HepG2 (cell line): ENCODE results near the gene CNTN2. TPM values are rescaled to one million over a fixed set of nuclear protein-coding genes. Genes with fewer than 3 reads are reported as not detected.

Source experiments
- ATAC-seq: fragments of 200-7000 bp; cut with Tn5 transposase; 3 replicates; pipeline ENCODE4 v1.9.1; 2020; ENCODE audit warnings: mild to moderate bottlenecking, moderate library complexity
- BruUV-seq: library from RNA; stranded (reverse); fragments of 400-500 nt; replicated peaks from 2 replicates; lab custom pipeline; 2021; lab: Mats Ljungman, UMichigan
- CTCF ChIA-PET: fragments of 300-600 bp; formaldehyde crosslinking; extraction: SDS; loops from one replicate; lab custom pipeline; 2021; ENCODE audit warnings: low total read pairs, inconsistent platforms, low intra/inter-chr PET ratio; lab: Yijun Ruan, JAX
- POLR2A ChIA-PET: fragments of 350-600 bp; sonication (Branson Sonifier 250); formaldehyde crosslinking; loops from one replicate; lab custom pipeline; 2020; ENCODE audit warnings: antibody characterized with exemption, inconsistent platforms; lab: Yijun Ruan, JAX
- DNase-seq: peaks from one replicate; pipeline ENCODE4 v3.0.0-alpha.2; 2015; ENCODE audit warnings: low spot score
- FAIRE-seq: peaks from 3 replicates; lab custom pipeline; 2011; peaks lifted over from hg19 to GRCh38; lab: Jason Lieb, UNC
- H2AFZ ChIP-seq: one replicate; pipeline ENCODE4 v1.6.1; 2011; ENCODE audit warnings: low read length, inconsistent platforms
- H3K27ac ChIP-seq: fragments of 300-600 bp; 3 replicates; pipeline ENCODE4 v1.8.0; 2011; ENCODE audit warnings: mixed run types, mild to moderate bottlenecking, mixed read lengths, low read length, inconsistent platforms; ENCODE audit not compliant: insufficient read depth; ENCODE audit errors: extremely low read length
- H3K27me3 ChIP-seq, 2 experiments: fragments of 200-600 bp in 1 of 2; 2 replicates in 1 of 2; 3 replicates in 1 of 2; pipeline versions ENCODE4 v1.6.0 to v1.8.0; 2011; ENCODE audit warnings: low read length in 2 of 2, mild to moderate bottlenecking in 2 of 2, moderate library complexity in 2 of 2, inconsistent platforms in 1 of 2; ENCODE audit not compliant: insufficient read depth in 2 of 2, control insufficient read depth in 1 of 2
- H3K36me3 ChIP-seq, 2 experiments: fragments of 200-600 bp in 1 of 2; replicated peaks in 1 of 2; 2 replicates in 1 of 2; 3 replicates in 1 of 2; pipeline versions ENCODE4 v1.5.1 to v1.8.0; 2011; ENCODE audit warnings: low read length in 2 of 2, inconsistent platforms in 1 of 2; ENCODE audit not compliant: insufficient read depth in 2 of 2, control insufficient read depth in 1 of 2
- H3K4me1 ChIP-seq: 2 replicates; pipeline ENCODE4 v1.5.1; 2012; ENCODE audit warnings: low read length, inconsistent platforms; ENCODE audit not compliant: insufficient read depth
- H3K4me2 ChIP-seq: 2 replicates; pipeline ENCODE4 v1.6.0; 2011; ENCODE audit warnings: low read depth, low read length, inconsistent platforms
- H3K4me3 ChIP-seq, 3 experiments: fragments of 200-600 bp in 1 of 3; sonication (generic), shearing (Covaris generic) in 1 of 3; replicated peaks in 1 of 3; 2 replicates each; pipeline ENCODE4 v1.5.1; 2011 to 2016; ENCODE audit warnings: low read length in 3 of 3, inconsistent platforms in 2 of 3, low read depth in 2 of 3, mild to moderate bottlenecking in 2 of 3, control low read depth in 1 of 3, mixed read lengths in 1 of 3; ENCODE audit not compliant: insufficient read depth in 1 of 3
- H3K79me2 ChIP-seq: one replicate; pipeline ENCODE4 v1.6.1; 2011; ENCODE audit warnings: low read length, inconsistent platforms; ENCODE audit not compliant: insufficient read depth
- H3K9ac ChIP-seq: 2 replicates; pipeline ENCODE4 v1.6.0; 2011; ENCODE audit warnings: mild to moderate bottlenecking, low read depth, low read length, inconsistent platforms; ENCODE audit not compliant: insufficient read depth
- H3K9me3 ChIP-seq: 2 replicates; pipeline ENCODE4 v1.5.1; 2012; ENCODE audit warnings: mild to moderate bottlenecking, low read length
- H4K20me1 ChIP-seq: 2 replicates; pipeline ENCODE4 v1.6.0; 2011; ENCODE audit warnings: inconsistent platforms, mild to moderate bottlenecking, low read length, moderate library complexity; ENCODE audit not compliant: insufficient read depth
- DMAP1 ChIP-seq: IDR thresholded peaks from 2 replicates; pipeline ENCODE4 v1.6.1; 2016
- RBFOX2 ChIP-seq: fragments of 200-400 bp; formaldehyde crosslinking; IDR thresholded peaks from 2 replicates; pipeline ENCODE4 v1.6.1; 2017; ENCODE audit warnings: low read depth, mild to moderate bottlenecking, low read length
- ZNF580 ChIP-seq: IDR thresholded peaks from 2 replicates; pipeline ENCODE4 v1.6.1; 2016; ENCODE audit warnings: low read depth, borderline replicate concordance
- WGBS: methylation state at CpG from one replicate; pipeline ENCODE4 v1.1.6; 2017; ENCODE audit warnings: low lambda C conversion rate; 5-methylcytosine and 5-hydroxymethylcytosine counted together
- in situ Hi-C: cut with HindIII; loops from 2 replicates; pipeline ENCODE4 v1.10.0; 2017; ENCODE audit warnings: low pct_unique_long_range_greater_than_20kb; ENCODE audit not compliant: extremely low pct_ligation_motif_present
- intact Hi-C: fragments of 100-400 bp; cut with micrococcal nuclease; formaldehyde crosslinking; loops from one replicate; pipeline ENCODE4 v1.10.0; 2022; ENCODE audit not compliant: unreplicated experiment
- polyA plus RNA-seq, 8 experiments: library from polyadenylated mRNA; depleted of rRNA in 3 of 8; stranded (reverse) in 7 of 8; unstranded in 1 of 8; fragments of >200 nt; fragmentation: Illumina TruSeq in 4 of 8; extraction: Trizol in 4 of 8; gene quantifications; 2 replicates each; pipeline versions ENCODE4 v1.2.1 to v1.2.3, GENCODE V29; 2011 to 2016; ENCODE audit warnings: low read depth in 4 of 8, missing spikeins in 1 of 8, mixed read lengths in 1 of 8; ENCODE audit not compliant: insufficient read depth in 1 of 8
- total RNA-seq, 5 experiments: library from RNA; depleted of rRNA; stranded (reverse); fragments of >200 nt; fragmentation: Illumina TruSeq; extraction: Trizol; gene quantifications; 2 replicates each; pipeline ENCODE4 v1.2.3, GENCODE V29; 2016; ENCODE audit warnings: low read depth in 1 of 5
- TF ChIP-seq, protein P1 (sequence below): sonication (generic); formaldehyde crosslinking; IDR thresholded peaks from 2 replicates; pipeline ENCODE4 v1.4.0; 2020; ENCODE audit warnings: mild to moderate bottlenecking, missing genetic modification reagents
- TF ChIP-seq, protein P2 (sequence below): sonication (generic); formaldehyde crosslinking; IDR thresholded peaks from 2 replicates; pipeline ENCODE4 v1.9.0; 2021; ENCODE audit warnings: missing genetic modification reagents, mild to moderate bottlenecking, borderline replicate concordance
- TF ChIP-seq, protein P3 (sequence below): sonication (generic); formaldehyde crosslinking; IDR thresholded peaks from 2 replicates; pipeline ENCODE4 v1.4.0; 2020; ENCODE audit warnings: low read depth, mild to moderate bottlenecking, missing genetic modification reagents
- TF ChIP-seq, protein P4 (sequence below): sonication (generic); formaldehyde crosslinking; conservative IDR thresholded peaks from 2 replicates; pipeline ENCODE4 v1.4.0; 2020; ENCODE audit warnings: missing genetic modification reagents

Gene CNTN2
- total and polyA plus RNA-seq, 2 of the 13 experiments (the other 11 are each of a cell fraction or from before 2014, with no cell fraction given), result not detected

DNA sequence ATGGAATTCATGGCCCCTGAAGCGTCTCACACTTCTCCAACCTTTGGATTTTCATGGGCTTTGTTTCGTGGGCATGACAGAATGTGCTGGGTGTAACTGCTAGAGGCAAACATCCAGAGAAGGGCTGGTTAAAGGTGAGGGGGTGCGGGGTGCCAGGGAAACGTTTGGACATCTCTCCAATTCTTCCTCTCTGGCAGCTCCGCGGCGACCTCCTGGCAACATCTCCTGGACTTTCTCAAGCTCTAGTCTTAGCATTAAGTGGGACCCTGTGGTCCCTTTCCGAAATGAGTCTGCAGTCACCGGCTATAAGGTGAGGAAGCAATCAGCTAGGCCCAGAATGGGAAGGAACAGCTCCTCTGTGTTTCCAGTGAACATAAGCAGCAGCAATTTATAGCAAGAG is 29.3 kb downstream of the CNTN2 start:
- POLR2A ChIA-PET, result no interaction called here
- Histone ChIP-seq H3K27me3 (peaks cover 0 to 25% of the 10 kb centered on the region in 2 experiments; a peak in 3 of 5 replicates), H4K20me1 (no peaks in the 10 kb centered on the region), H3K4me1 (no peaks in the 10 kb centered on the region), H3K36me3 (no peaks in the 10 kb centered on the region), H3K27ac (no peak overlapping the region), H3K79me2 (no peaks in the 10 kb centered on the region)
- no TSS peak for BruUV-seq
- DNase-seq (no peak), FAIRE-seq (no peak)
- CTCF ChIA-PET, result no interaction called here
- in situ Hi-C loops (no loop called here), intact Hi-C loops (no loop called here)
- WGBS, result 37% methylated on average over 8 of the region's 9 CpGs
- no peak for TF ChIP-seq DMAP1 (CRISPR knock-in tag)
- TF ChIP-seq, protein P1, sequence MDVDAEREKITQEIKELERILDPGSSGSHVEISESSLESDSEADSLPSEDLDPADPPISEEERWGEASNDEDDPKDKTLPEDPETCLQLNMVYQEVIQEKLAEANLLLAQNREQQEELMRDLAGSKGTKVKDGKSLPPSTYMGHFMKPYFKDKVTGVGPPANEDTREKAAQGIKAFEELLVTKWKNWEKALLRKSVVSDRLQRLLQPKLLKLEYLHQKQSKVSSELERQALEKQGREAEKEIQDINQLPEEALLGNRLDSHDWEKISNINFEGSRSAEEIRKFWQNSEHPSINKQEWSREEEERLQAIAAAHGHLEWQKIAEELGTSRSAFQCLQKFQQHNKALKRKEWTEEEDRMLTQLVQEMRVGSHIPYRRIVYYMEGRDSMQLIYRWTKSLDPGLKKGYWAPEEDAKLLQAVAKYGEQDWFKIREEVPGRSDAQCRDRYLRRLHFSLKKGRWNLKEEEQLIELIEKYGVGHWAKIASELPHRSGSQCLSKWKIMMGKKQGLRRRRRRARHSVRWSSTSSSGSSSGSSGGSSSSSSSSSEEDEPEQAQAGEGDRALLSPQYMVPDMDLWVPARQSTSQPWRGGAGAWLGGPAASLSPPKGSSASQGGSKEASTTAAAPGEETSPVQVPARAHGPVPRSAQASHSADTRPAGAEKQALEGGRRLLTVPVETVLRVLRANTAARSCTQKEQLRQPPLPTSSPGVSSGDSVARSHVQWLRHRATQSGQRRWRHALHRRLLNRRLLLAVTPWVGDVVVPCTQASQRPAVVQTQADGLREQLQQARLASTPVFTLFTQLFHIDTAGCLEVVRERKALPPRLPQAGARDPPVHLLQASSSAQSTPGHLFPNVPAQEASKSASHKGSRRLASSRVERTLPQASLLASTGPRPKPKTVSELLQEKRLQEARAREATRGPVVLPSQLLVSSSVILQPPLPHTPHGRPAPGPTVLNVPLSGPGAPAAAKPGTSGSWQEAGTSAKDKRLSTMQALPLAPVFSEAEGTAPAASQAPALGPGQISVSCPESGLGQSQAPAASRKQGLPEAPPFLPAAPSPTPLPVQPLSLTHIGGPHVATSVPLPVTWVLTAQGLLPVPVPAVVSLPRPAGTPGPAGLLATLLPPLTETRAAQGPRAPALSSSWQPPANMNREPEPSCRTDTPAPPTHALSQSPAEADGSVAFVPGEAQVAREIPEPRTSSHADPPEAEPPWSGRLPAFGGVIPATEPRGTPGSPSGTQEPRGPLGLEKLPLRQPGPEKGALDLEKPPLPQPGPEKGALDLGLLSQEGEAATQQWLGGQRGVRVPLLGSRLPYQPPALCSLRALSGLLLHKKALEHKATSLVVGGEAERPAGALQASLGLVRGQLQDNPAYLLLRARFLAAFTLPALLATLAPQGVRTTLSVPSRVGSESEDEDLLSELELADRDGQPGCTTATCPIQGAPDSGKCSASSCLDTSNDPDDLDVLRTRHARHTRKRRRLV (CRISPR knock-in tag), result no peak
- TF ChIP-seq, all 625 proteins: peak for 0
- H3K4me2 ChIP-seq, result no peak overlapping the region
- H3K9ac ChIP-seq, result no peak overlapping the region
- H2AFZ ChIP-seq, result no peak overlapping the region
- no peaks in the 10 kb centered on the region for H3K9me3 ChIP-seq
- no peak overlapping the region for H3K4me3 ChIP-seq
- ATAC-seq, result no peak

GRCh38 chr1:205072881-205073280 is 29.9 kb downstream of the CNTN2 start:
- Histone ChIP-seq H3K79me2 (no peaks in the 10 kb centered on the region), H3K27ac (no peak overlapping the region), H4K20me1 (no peaks in the 10 kb centered on the region), H3K36me3 (no peaks in the 10 kb centered on the region), H3K27me3 (peaks cover 0 to 25% of the 10 kb centered on the region in 2 experiments; a peak in 3 of 5 replicates), H3K9ac (no peak overlapping the region), H3K4me3 (no peak overlapping the region), H2AFZ (no peak overlapping the region), H3K9me3 (no peaks in the 10 kb centered on the region), H3K4me2 (no peak overlapping the region), H3K4me1 (no peaks in the 10 kb centered on the region)
- BruUV-seq, result no TSS peak
- ATAC-seq (no peak), FAIRE-seq (no peak), DNase-seq (no peak)
- POLR2A ChIA-PET, result no interaction called here
- in situ Hi-C loops, result no loop called here
- WGBS, result 0% methylated on average over 7 of the region's 8 CpGs
- CTCF ChIA-PET, result no interaction called here
- intact Hi-C loops, result no loop called here
- TF ChIP-seq, protein P2, sequence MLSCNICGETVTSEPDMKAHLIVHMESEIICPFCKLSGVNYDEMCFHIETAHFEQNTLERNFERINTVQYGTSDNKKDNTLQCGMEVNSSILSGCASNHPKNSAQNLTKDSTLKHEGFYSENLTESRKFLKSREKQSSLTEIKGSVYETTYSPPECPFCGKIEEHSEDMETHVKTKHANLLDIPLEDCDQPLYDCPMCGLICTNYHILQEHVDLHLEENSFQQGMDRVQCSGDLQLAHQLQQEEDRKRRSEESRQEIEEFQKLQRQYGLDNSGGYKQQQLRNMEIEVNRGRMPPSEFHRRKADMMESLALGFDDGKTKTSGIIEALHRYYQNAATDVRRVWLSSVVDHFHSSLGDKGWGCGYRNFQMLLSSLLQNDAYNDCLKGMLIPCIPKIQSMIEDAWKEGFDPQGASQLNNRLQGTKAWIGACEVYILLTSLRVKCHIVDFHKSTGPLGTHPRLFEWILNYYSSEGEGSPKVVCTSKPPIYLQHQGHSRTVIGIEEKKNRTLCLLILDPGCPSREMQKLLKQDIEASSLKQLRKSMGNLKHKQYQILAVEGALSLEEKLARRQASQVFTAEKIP, result no peak
- TF ChIP-seq RBFOX2 (no peak), ZNF580 (CRISPR knock-in tag) (no peak)
- TF ChIP-seq, protein P3, sequence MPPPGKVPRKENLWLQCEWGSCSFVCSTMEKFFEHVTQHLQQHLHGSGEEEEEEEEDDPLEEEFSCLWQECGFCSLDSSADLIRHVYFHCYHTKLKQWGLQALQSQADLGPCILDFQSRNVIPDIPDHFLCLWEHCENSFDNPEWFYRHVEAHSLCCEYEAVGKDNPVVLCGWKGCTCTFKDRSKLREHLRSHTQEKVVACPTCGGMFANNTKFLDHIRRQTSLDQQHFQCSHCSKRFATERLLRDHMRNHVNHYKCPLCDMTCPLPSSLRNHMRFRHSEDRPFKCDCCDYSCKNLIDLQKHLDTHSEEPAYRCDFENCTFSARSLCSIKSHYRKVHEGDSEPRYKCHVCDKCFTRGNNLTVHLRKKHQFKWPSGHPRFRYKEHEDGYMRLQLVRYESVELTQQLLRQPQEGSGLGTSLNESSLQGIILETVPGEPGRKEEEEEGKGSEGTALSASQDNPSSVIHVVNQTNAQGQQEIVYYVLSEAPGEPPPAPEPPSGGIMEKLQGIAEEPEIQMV, result no peak
- TF ChIP-seq, protein P4, sequence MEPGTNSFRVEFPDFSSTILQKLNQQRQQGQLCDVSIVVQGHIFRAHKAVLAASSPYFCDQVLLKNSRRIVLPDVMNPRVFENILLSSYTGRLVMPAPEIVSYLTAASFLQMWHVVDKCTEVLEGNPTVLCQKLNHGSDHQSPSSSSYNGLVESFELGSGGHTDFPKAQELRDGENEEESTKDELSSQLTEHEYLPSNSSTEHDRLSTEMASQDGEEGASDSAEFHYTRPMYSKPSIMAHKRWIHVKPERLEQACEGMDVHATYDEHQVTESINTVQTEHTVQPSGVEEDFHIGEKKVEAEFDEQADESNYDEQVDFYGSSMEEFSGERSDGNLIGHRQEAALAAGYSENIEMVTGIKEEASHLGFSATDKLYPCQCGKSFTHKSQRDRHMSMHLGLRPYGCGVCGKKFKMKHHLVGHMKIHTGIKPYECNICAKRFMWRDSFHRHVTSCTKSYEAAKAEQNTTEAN, result no peak
